Keratinocyte (primary cell): ENCODE results near the gene SIGLEC11.

Source experiments
- CTCF ChIP-seq, 3 experiments: IDR thresholded peaks in 1 of 3; conservative IDR thresholded peaks in 1 of 3; optimal IDR thresholded peaks in 1 of 3; 2 replicates in 2 of 3; 3 replicates in 1 of 3; pipeline versions ENCODE3 to v1.5.1; 2011; ENCODE audit warnings: low read length in 3 of 3, mild to moderate bottlenecking in 3 of 3, moderate library complexity in 2 of 3, control low read depth in 1 of 3, inconsistent platforms in 1 of 3; ENCODE audit not compliant: insufficient read depth in 2 of 3; ENCODE audit errors: extremely low read depth in 1 of 3
- EZH2 ChIP-seq: IDR thresholded peaks from one replicate; pipeline ENCODE4 v1.6.1; 2012; ENCODE audit warnings: inconsistent platforms, mild to moderate bottlenecking, low read length, moderate library complexity

GRCh38 chr19:49986354-49986753, 25.4 kb upstream of the SIGLEC11 start:
- TF ChIP-seq CTCF (optimal IDR thresholded peaks at IDR 0.05 in 1 of 3, IDR thresholded peaks at IDR 0.05 in 1 of 3, conservative IDR thresholded peaks at IDR 0.05 in 1 of 3; ENCODE audit: extremely low read depth in 1 of 3, insufficient read depth in 2 of 3, low read length in 3 of 3) (no peak), EZH2 (no peak)
